B cell (primary cell): ENCODE data around the gene EEF1A2. TPM values are rescaled to one million over a fixed set of nuclear protein-coding genes. Genes with fewer than 3 reads are reported as not detected.

Experiments used
- ATAC-seq: fragments of 200-7000 bp; cut with Tn5 transposase; one replicate; pipeline ENCODE4 v1.10.0; 2021; ENCODE audit warnings: low read depth, mild to moderate bottlenecking, moderate number of reproducible peaks, moderate library complexity
- CTCF ChIA-PET: fragments of 350-600 bp; sonication (Branson Sonifier 250); formaldehyde crosslinking; loops from one replicate; lab custom pipeline; 2021; ENCODE audit warnings: antibody characterized with exemption, inconsistent platforms; lab: Charles Lee
- POLR2A ChIA-PET: fragments of 350-600 bp; sonication (Branson Sonifier 250); formaldehyde crosslinking; loops from one replicate; lab custom pipeline; 2021; ENCODE audit warnings: antibody characterized with exemption; lab: Charles Lee
- DNase-seq: peaks from one replicate; pipeline ENCODE4 v3.0.0; 2013
- H2AFZ ChIP-seq: 2 replicates; pipeline ENCODE4 v1.6.1; 2012; ENCODE audit warnings: mild to moderate bottlenecking, low read depth, low read length; ENCODE audit not compliant: insufficient read depth, poor library complexity, severe bottlenecking
- H3K27ac ChIP-seq, 2 donors: 1 replicate in 1 of 2; 2 replicates in 1 of 2; pipeline ENCODE4 v1.5.1; 2012 to 2013; ENCODE audit warnings: low read length in 2 of 2, mild to moderate bottlenecking in 2 of 2, moderate library complexity in 1 of 2
- H3K27me3 ChIP-seq, 4 experiments: fragments of 200-600 bp in 1 of 4; sonication (generic) in 1 of 4; replicated peaks in 1 of 4; 1 replicate in 2 of 4; 2 replicates in 2 of 4; pipeline versions ENCODE4 v1.6.1 to v1.7.0; 2013 to 2016; ENCODE audit warnings: low read length in 3 of 4, mild to moderate bottlenecking in 2 of 4, mixed read lengths in 1 of 4, moderate library complexity in 1 of 4; ENCODE audit not compliant: insufficient read depth in 4 of 4, control insufficient read depth in 3 of 4; ENCODE audit errors: control extremely low read depth in 1 of 4
- H3K36me3 ChIP-seq, 2 experiments: replicated peaks in 1 of 2; 1 replicate in 1 of 2; 2 replicates in 1 of 2; pipeline versions ENCODE4 v1.6.1 to v1.7.1; 2013; ENCODE audit warnings: low read length in 1 of 2; ENCODE audit not compliant: insufficient read depth in 2 of 2, control insufficient read depth in 1 of 2; ENCODE audit errors: control extremely low read depth in 1 of 2, extremely low read depth in 1 of 2
- H3K4me1 ChIP-seq, 2 donors: fragments of 200-600 bp in 1 of 2; sonication (generic) in 1 of 2; 1 replicate in 1 of 2; 2 replicates in 1 of 2; pipeline versions ENCODE4 v1.5.1 to v1.6.1; 2013 to 2017; ENCODE audit warnings: low read length in 2 of 2; ENCODE audit not compliant: control insufficient read depth in 2 of 2, insufficient read depth in 2 of 2
- H3K4me2 ChIP-seq: replicated peaks from 2 replicates; pipeline ENCODE3; 2012; ENCODE audit warnings: mild to moderate bottlenecking, low read depth, low read length; ENCODE audit not compliant: poor library complexity, severe bottlenecking
- H3K4me3 ChIP-seq, 5 experiments: fragments of 200-600 bp in 1 of 5; sonication (generic) in 1 of 5; 1 replicate in 3 of 5; 2 replicates in 2 of 5; pipeline versions ENCODE4 v1.5.1 to v1.7.0; 2011 to 2016; ENCODE audit warnings: low read length in 4 of 5, mild to moderate bottlenecking in 4 of 5, low read depth in 2 of 5, control low read depth in 1 of 5, moderate library complexity in 1 of 5; ENCODE audit not compliant: insufficient read depth in 1 of 5; ENCODE audit errors: control extremely low read depth in 1 of 5, extremely low read depth in 1 of 5
- H3K79me2 ChIP-seq: fragments of 200-600 bp; sonication (generic); one replicate; pipeline ENCODE4 v1.6.0; 2016; ENCODE audit warnings: low read length; ENCODE audit not compliant: control insufficient read depth, insufficient read depth
- H3K9ac ChIP-seq: fragments of 200-600 bp; sonication (generic); 2 replicates; pipeline ENCODE4 v1.6.1; 2017; ENCODE audit warnings: mild to moderate bottlenecking, low read length, moderate library complexity
- H3K9me3 ChIP-seq, 3 donors: one replicate each; pipeline versions ENCODE4 v1.6.1 to v1.7.1; 2013; ENCODE audit warnings: low read length in 2 of 3; ENCODE audit not compliant: control insufficient read depth in 2 of 3, insufficient read depth in 1 of 3; ENCODE audit errors: control extremely low read depth in 1 of 3
- H4K20me1 ChIP-seq: 2 replicates; pipeline ENCODE4 v1.6.0; 2012; ENCODE audit warnings: mild to moderate bottlenecking, low read length; ENCODE audit not compliant: insufficient read depth, control insufficient read depth, poor library complexity, severe bottlenecking
- H3K27ac Mint-ChIP-seq: one replicate; pipeline ENCODE4 v1.8.0; 2021; ENCODE audit warnings: mixed read lengths
- H3K27me3 Mint-ChIP-seq: one replicate; pipeline ENCODE4 v1.8.0; 2021; ENCODE audit warnings: mixed read lengths
- H3K4me1 Mint-ChIP-seq: one replicate; pipeline ENCODE4 v1.8.0; 2021; ENCODE audit warnings: mixed read lengths
- H3K4me3 Mint-ChIP-seq: one replicate; pipeline ENCODE4 v1.8.0; 2021; ENCODE audit warnings: mixed read lengths
- H3K9me3 Mint-ChIP-seq: one replicate; pipeline ENCODE4 v1.8.0; 2022; ENCODE audit warnings: mixed read lengths; ENCODE audit not compliant: insufficient read depth
- CTCF ChIP-seq: fragments of 200-600 bp; IDR thresholded peaks from one replicate; pipeline ENCODE4 v1.8.0; 2022; ENCODE audit warnings: antibody characterized with exemption, mild to moderate bottlenecking
- EZH2 ChIP-seq: IDR thresholded peaks from 2 replicates; pipeline ENCODE4 v1.6.1; 2012; ENCODE audit warnings: borderline replicate concordance, low read depth, mild to moderate bottlenecking, moderate library complexity, low read length; ENCODE audit not compliant: insufficient read depth, poor library complexity, severe bottlenecking
- WGBS: methylation state at CpG from one replicate; pipeline ENCODE4 v1.1.5; 2013; ENCODE audit warnings: missing lambda C conversion rate; ENCODE audit not compliant: insufficient coverage; 5-methylcytosine and 5-hydroxymethylcytosine counted together
- intact Hi-C: fragments of 100-400 bp; cut with micrococcal nuclease; formaldehyde crosslinking; loops from one replicate; pipeline ENCODE4 v1.10.0; 2022
- polyA plus RNA-seq: library from polyadenylated mRNA; depleted of rRNA; stranded (reverse); fragments of >200 nt; gene quantifications from 2 replicates; pipeline ENCODE4 v1.2.3, GENCODE V29; 2012
- total RNA-seq, 2 donors: library from RNA; stranded (reverse); fragments of 120-200 nt in 1 of 2; gene quantifications; 1 replicate in 1 of 2; 2 replicates in 1 of 2; pipeline versions ENCODE4 v1.2.3 to v1.2.4, GENCODE V29; 2013 to 2022

EEF1A2 gene
- total and polyA plus RNA-seq, 2 donors (not counting 1 experiment from before 2014, with no cell fraction given), result 2.2 to 2.9 TPM

GRCh38 chr20:63504642-63505041 is 5.8 kb upstream of the EEF1A2 start:
- ChIA-PET CTCF (interaction anchor here (1.2 kb wide), 2 partner anchors 9 to 16 kb away, joined by 3 read pairs; partner anchors contain the start of gene PPDPF), POLR2A (no interaction called here)
- H3K9ac ChIP-seq, result no peak overlapping the region
- no peak overlapping the region for H2AFZ ChIP-seq
- Mint-ChIP-seq H3K9me3 (peaks cover 2% of the 10 kb centered on the region), H3K27me3 (peaks cover 32% of the 10 kb centered on the region), H3K27ac (no peak overlapping the region), H3K4me3 (no peak overlapping the region), H3K4me1 (no peaks in the 10 kb centered on the region)
- peaks cover 2% of the 10 kb centered on the region in 2 donors for H3K4me1 ChIP-seq
- DNase-seq (no peak), ATAC-seq (no peak)
- intact Hi-C loops, result no loop called here
- no peak overlapping the region for H3K4me3 ChIP-seq
- H3K27me3 ChIP-seq, result peaks cover 0 to 23% (median under 1%) of the 10 kb centered on the region in 4 experiments
- no peaks in the 10 kb centered on the region for H3K36me3 ChIP-seq
- no peak for TF ChIP-seq EZH2
- WGBS, result 98% methylated on average over 5 of the region's 9 CpGs
- no peaks in the 10 kb centered on the region for H3K79me2 ChIP-seq
- no peak overlapping the region for H3K27ac ChIP-seq
- H3K4me2 ChIP-seq, result no peak overlapping the region
- no peaks in the 10 kb centered on the region for H4K20me1 ChIP-seq
- peaks cover 0 to 30% (median 0%) of the 10 kb centered on the region in 3 donors for H3K9me3 ChIP-seq

- Mint-ChIP-seq H3K9me3 (peaks cover 2% of the 10 kb centered on the region), H3K4me3 (no peak overlapping the region), H3K4me1 (no peaks in the 10 kb centered on the region), H3K27me3 (peaks cover 26% of the 10 kb centered on the region), H3K27ac (no peak overlapping the region)
- ATAC-seq (no peak), DNase-seq (no peak)
- ChIA-PET CTCF (interaction anchor here (1.1 kb wide), 1 partner anchor 10 kb away, joined by 3 read pairs; no protein-coding TSS in a partner anchor), POLR2A (no interaction called here)
- Histone ChIP-seq H4K20me1 (no peaks in the 10 kb centered on the region), H3K36me3 (no peaks in the 10 kb centered on the region), H3K4me2 (no peak overlapping the region), H3K4me3 (no peak overlapping the region), H3K9ac (no peak overlapping the region), H3K9me3 (peaks cover 0 to 34% (median 0%) of the 10 kb centered on the region in 3 donors), H3K4me1 (peaks cover 5 to 8% of the 10 kb centered on the region in 2 donors), H3K27ac (no peak overlapping the region), H2AFZ (no peak overlapping the region), H3K79me2 (no peaks in the 10 kb centered on the region), H3K27me3 (peaks cover 0 to 25% (median 3%) of the 10 kb centered on the region in 4 experiments)
- intact Hi-C loops, result no loop called here
- TF ChIP-seq EZH2 (no peak), CTCF (no peak)
- WGBS, result 44% methylated on average over 4 of the region's 7 CpGs
Measured at GRCh38 chr20:63503524-63503923, 4.6 kb upstream of the EEF1A2 start.
